ENCODE measurements around the gene RBCK1. TPM values are rescaled to one million over a fixed set of nuclear protein-coding genes. Genes with fewer than 3 reads are reported as not detected.

Gene RBCK1
- total RNA-seq, 1 experiment from 2014 or later: 46.8 TPM

GRCh38 chr20:481167-481566 lies 73.1 kb downstream of the RBCK1 start:
- Histone ChIP-seq H4K8ac (replicated peaks; ENCODE audit: insufficient read length, low read depth, low read length) (no peak overlapping the region), H2BK5ac (ENCODE audit: insufficient read length, low read length) (no peak overlapping the region), H4K5ac (ENCODE audit: insufficient read length, low read depth, low read length) (no peak overlapping the region), H3T11ph (ENCODE audit: low read length) (no peak overlapping the region), H4K91ac (ENCODE audit: insufficient read length, low read depth, low read length) (no peak overlapping the region), H3K9ac (ENCODE audit: extremely low read depth, insufficient read length, low read length) (no peak overlapping the region), H2BK15ac (ENCODE audit: low read depth, low read length) (no peak overlapping the region), H3K4ac (ENCODE audit: low read depth, low read length) (no peak overlapping the region), H2AFZ (ENCODE audit: low read length) (no peak overlapping the region), H2BK120ac (ENCODE audit: low read depth, low read length, poor library complexity, severe bottlenecking) (no peak overlapping the region), H3K23ac (ENCODE audit: insufficient read length, low read depth, low read length) (no peak overlapping the region), H3K56ac (ENCODE audit: insufficient read length, low read depth, low read length) (no peak overlapping the region), H3K18ac (ENCODE audit: insufficient read length, low read depth, low read length) (no peak overlapping the region), H2BK12ac (ENCODE audit: insufficient read length, low read depth, low read length) (no peak overlapping the region), H3K27ac (ENCODE audit: insufficient read length, low read depth, low read length) (no peak overlapping the region), H3K9me3 (ENCODE audit: control insufficient read depth, low read depth, low read length) (no peaks in the 10 kb centered on the region), H4K20me1 (ENCODE audit: control insufficient read depth, insufficient read depth, insufficient read length) (no peaks in the 10 kb centered on the region), H3K79me2 (ENCODE audit: insufficient read depth, low read length) (no peaks in the 10 kb centered on the region), H3K27me3 (ENCODE audit: insufficient read depth, low read length) (no peaks in the 10 kb centered on the region), H3K23me2 (ENCODE audit: insufficient read length, low read depth, low read length, poor library complexity, severe bottlenecking) (no peaks in the 10 kb centered on the region), H2AK5ac (ENCODE audit: insufficient read length, low read length) (no peak overlapping the region), H3K4me2 (ENCODE audit: insufficient read depth, insufficient read length, low read length) (no peak overlapping the region), H2BK20ac (ENCODE audit: low read depth, low read length, poor library complexity, severe bottlenecking) (no peak overlapping the region), H3K4me1 (ENCODE audit: insufficient read depth, low read length) (no peaks in the 10 kb centered on the region), H3K79me1 (ENCODE audit: insufficient read depth, low read depth, low read length, poor library complexity, severe bottlenecking) (peaks cover 4% of the 10 kb centered on the region), H3K14ac (ENCODE audit: insufficient read depth, low read length) (no peak overlapping the region)
- Mint-ChIP-seq H3K27ac (no peak overlapping the region), H3K4me3 (no peak overlapping the region), H3K36me3 (ENCODE audit: insufficient read depth in 1 of 3, low read depth in 3 of 3) (peaks cover 39 to 88% (median 68%) of the 10 kb centered on the region in 3 experiments), H3K4me1 (no peaks in the 10 kb centered on the region), H3K27me3 (ENCODE audit: low read depth) (no peaks in the 10 kb centered on the region), H3K9me3 (no peaks in the 10 kb centered on the region)
- DNase-seq: no peak
- WGBS (ENCODE audit: extremely low coverage, insufficient read length, low lambda C conversion rate): no CpG with 5 or more reads among the region's 1 CpG
- TF ChIP-seq, protein P1, sequence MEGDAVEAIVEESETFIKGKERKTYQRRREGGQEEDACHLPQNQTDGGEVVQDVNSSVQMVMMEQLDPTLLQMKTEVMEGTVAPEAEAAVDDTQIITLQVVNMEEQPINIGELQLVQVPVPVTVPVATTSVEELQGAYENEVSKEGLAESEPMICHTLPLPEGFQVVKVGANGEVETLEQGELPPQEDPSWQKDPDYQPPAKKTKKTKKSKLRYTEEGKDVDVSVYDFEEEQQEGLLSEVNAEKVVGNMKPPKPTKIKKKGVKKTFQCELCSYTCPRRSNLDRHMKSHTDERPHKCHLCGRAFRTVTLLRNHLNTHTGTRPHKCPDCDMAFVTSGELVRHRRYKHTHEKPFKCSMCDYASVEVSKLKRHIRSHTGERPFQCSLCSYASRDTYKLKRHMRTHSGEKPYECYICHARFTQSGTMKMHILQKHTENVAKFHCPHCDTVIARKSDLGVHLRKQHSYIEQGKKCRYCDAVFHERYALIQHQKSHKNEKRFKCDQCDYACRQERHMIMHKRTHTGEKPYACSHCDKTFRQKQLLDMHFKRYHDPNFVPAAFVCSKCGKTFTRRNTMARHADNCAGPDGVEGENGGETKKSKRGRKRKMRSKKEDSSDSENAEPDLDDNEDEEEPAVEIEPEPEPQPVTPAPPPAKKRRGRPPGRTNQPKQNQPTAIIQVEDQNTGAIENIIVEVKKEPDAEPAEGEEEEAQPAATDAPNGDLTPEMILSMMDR (conservative IDR thresholded peaks at IDR 0.05): no peak

Other genes starting within 250 kb of the RBCK1 start
- not detected in 2 replicates for gene DEFB128, start 218.6 kb upstream of the RBCK1 start, total RNA-seq (2021)
- not detected in 2 replicates for gene DEFB129, start 181.0 kb upstream of the RBCK1 start, total RNA-seq (2021)
- not detected in 2 replicates for gene DEFB132, start 150.6 kb upstream of the RBCK1 start, total RNA-seq (2021)
- 13.8 and 14.5 TPM in 2 replicates for gene C20orf96, start 117.5 kb upstream of the RBCK1 start, total RNA-seq (2021)
- 41.3 and 43.3 TPM in 2 replicates for gene ZCCHC3, start 110.7 kb upstream of the RBCK1 start, total RNA-seq (2021)
- 54.4 and 55.1 TPM in 2 replicates for gene SOX12, start 82.7 kb upstream of the RBCK1 start, total RNA-seq (2021)
- gene NRSN2, start 61.2 kb upstream of the RBCK1 start, total RNA-seq (2021): 18.9 and 22.7 TPM in 2 replicates
- gene TRIB3, start 27.5 kb upstream of the RBCK1 start, total RNA-seq (2021): 20.0 and 20.8 TPM in 2 replicates
- gene TBC1D20, start 54.2 kb downstream of the RBCK1 start, total RNA-seq (2021): 16.8 and 17.9 TPM in 2 replicates
- gene CSNK2A1, start 135.5 kb downstream of the RBCK1 start, total RNA-seq (2021): 225 and 229 TPM in 2 replicates
- 2.0 and 2.7 TPM in 2 replicates for gene TCF15, start 202.0 kb downstream of the RBCK1 start, total RNA-seq (2021)
- gene SRXN1, start 244.9 kb downstream of the RBCK1 start, total RNA-seq (2021): 25.7 and 26.2 TPM in 2 replicates

Data from H9 (cell line).